OCI-LY3 (cell line): Measurements from ENCODE around the gene RAD51B.

Experiments
- EZH2phosphoT487 ChIP-seq: fragments of 200-600 bp; shearing (Covaris generic); IDR thresholded peaks from 2 replicates; pipeline ENCODE4 v1.6.1; 2018; ENCODE audit warnings: antibody characterized with exemption, mixed run types, low read depth
- TF ChIP-seq, protein P1 (sequence below): fragments of 200-600, 300-600 bp; sonication (generic); IDR thresholded peaks from 2 replicates; pipeline ENCODE4 v1.5.1; 2014; ENCODE audit warnings: antibody characterized with exemption, low read length, low read depth

DNA sequence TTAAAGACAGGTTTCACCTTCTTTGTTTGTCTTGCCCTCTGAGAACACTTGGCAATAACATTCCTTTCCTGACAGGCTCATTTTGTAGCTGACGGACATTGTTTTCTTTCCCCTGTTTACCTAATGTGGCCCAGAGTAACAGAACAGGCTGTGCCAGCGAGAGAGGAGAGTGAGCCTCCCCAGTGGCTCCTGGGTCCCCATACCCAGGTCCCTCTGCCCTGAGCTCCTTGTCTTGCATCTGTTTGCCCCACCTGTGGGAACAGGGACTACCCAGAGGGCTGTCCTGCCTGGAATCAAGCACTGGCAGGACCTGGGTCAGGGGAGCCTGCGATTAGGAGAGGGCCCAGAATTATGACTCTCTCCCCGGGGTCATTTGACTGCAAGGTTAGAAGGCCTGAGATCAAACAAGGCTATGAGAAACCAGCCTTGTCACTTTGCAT lies 750.4 kb downstream of the RAD51B start:
- TF ChIP-seq, protein P1, sequence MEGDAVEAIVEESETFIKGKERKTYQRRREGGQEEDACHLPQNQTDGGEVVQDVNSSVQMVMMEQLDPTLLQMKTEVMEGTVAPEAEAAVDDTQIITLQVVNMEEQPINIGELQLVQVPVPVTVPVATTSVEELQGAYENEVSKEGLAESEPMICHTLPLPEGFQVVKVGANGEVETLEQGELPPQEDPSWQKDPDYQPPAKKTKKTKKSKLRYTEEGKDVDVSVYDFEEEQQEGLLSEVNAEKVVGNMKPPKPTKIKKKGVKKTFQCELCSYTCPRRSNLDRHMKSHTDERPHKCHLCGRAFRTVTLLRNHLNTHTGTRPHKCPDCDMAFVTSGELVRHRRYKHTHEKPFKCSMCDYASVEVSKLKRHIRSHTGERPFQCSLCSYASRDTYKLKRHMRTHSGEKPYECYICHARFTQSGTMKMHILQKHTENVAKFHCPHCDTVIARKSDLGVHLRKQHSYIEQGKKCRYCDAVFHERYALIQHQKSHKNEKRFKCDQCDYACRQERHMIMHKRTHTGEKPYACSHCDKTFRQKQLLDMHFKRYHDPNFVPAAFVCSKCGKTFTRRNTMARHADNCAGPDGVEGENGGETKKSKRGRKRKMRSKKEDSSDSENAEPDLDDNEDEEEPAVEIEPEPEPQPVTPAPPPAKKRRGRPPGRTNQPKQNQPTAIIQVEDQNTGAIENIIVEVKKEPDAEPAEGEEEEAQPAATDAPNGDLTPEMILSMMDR: no peak
- TF ChIP-seq EZH2phosphoT487: no peak
